Stimulated activated CD4-positive, alpha-beta T cell treated with anti-CD3 and anti-CD28 coated beads, Interleukin-4, amount 100 ng/mL, for 24 hours (primary cell): ENCODE results near the gene UGT8.
"Not testable (repeated sequence)": the region's sequence is repeated elsewhere in the genome, so short reads cannot be mapped to it uniquely, and the experiment has no call there.

Experiments
- DNase-seq: peaks from one replicate; pipeline ENCODE4 v3.0.0-alpha.2; 2020

The UGT8 gene, protein sequence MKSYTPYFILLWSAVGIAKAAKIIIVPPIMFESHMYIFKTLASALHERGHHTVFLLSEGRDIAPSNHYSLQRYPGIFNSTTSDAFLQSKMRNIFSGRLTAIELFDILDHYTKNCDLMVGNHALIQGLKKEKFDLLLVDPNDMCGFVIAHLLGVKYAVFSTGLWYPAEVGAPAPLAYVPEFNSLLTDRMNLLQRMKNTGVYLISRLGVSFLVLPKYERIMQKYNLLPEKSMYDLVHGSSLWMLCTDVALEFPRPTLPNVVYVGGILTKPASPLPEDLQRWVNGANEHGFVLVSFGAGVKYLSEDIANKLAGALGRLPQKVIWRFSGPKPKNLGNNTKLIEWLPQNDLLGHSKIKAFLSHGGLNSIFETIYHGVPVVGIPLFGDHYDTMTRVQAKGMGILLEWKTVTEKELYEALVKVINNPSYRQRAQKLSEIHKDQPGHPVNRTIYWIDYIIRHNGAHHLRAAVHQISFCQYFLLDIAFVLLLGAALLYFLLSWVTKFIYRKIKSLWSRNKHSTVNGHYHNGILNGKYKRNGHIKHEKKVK

GRCh38 chr4:114598191-114599121 lies at the start of gene UGT8:
TSS of gene UGT8 (plus strand) at chr4:114598807. CDS start at chr4:114622881, 24,074 bp downstream.
- DNase-seq: peak; percentile 15

DNA sequence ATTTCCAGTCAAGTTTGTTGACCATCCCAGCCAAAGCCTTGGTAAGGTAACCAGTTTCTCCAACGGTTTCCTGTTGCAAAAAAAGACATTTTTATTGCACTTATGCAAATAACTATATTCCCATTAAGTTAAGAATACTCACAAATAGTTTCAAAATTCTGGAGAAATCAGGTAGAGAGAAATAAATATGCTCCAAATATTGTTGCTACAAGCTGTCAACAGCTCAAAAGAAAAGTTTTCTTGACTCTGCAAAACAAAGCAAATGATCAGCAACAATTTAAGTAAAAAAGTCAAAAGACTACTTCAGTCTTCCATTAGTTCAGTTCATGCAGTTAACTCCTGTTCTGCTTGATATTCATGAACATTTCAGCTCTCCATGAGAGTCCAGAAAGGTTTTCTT lies 49.0 kb upstream of the UGT8 start:
- no peak for DNase-seq

- DNase-seq: no peak
Measured at GRCh38 chr4:114558446-114559020, 40.1 kb upstream of the UGT8 start.

DNA sequence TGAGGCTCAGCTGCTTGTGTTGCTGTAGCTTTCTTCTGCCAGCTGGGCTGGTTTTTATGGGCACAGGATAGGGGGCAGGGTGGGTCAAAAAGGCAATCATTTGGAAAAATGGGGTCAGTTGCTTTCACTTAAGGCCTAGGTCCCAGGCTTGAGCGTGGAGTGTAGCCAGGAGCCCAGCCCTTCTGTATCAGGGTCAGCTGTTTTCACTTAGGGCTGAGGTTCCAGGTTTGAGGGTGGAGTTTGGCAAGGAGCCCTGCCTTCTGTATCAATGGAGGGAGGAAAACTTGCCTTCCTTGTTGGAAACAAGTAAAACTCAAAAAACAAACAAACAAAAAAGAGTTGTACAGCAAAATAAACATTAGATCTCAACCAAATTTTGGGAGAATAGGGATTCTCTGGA lies 37.0 kb upstream of the UGT8 start:
- DNase-seq: no peak

GRCh38 chr4:114562176-114562904 lies 36.3 kb upstream of the UGT8 start:
- no peak for DNase-seq

DNA sequence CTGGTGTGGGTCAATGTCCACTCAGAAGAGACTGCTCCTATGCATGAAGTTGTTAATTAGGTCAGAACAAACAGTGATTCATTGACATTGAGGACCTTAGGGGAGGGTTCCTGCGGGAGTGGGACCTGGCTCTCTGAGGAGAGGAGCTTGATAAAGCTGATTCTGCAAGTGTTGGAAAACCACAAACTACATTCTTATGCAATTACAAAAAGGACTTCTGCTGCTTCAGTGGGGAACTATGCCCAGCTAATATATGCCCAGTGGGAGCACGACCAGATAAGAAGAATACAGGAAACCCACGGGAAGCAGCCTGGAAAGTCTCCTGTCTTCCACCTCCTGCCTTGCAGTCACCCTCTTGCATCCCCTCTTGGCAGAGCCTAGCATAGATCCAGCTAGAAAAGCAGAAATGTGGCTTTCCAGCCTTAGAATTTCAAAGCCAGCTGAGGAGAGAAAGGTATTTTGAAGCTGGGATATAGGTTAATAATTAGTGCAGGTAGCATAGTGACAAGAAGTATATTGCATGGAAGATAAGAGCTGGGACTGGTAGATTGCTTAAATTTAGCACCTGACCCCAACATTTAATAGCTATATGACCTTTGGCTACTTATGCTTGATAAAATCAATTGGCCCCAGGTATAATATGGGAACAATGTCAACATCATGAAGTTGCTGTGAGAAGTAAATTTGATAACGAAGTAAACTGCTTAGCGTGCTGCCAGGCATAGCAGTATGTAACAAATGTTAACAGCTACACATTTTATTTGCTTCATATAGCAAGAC lies 34.9 kb upstream of the UGT8 start:
- no peak for DNase-seq

- DNase-seq: no peak
Measured at GRCh38 chr4:114577386-114577785, 21.2 kb upstream of the UGT8 start.

- no peak for DNase-seq
Measured at GRCh38 chr4:114582621-114583020, 16.0 kb upstream of the UGT8 start.

GRCh38 chr4:114588305-114588704 lies 10.3 kb upstream of the UGT8 start:
- no peak for DNase-seq

GRCh38 chr4:114590360-114590759 lies 8.2 kb upstream of the UGT8 start:
- not testable (repeated sequence) for DNase-seq

DNA sequence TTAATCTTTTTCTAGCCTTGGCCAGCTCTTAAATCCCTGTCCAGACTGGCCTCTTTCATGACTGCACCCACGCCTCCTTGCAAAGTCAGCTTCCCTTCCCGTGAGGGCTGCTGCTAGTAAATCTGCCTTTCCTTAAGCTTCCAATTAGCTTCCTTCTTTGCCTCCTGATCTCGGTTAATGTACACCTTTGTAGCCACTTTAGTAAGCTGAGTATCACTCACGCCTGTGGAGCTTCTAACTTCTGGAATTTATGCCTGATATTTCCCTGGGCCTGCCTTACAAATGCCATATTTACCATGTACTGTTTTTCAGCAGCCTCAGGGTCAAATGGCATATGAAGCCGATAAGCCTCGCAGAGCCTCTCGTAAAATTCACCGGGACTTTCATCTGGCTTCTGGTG lies 5.1 kb upstream of the UGT8 start:
- DNase-seq: no peak

DNA sequence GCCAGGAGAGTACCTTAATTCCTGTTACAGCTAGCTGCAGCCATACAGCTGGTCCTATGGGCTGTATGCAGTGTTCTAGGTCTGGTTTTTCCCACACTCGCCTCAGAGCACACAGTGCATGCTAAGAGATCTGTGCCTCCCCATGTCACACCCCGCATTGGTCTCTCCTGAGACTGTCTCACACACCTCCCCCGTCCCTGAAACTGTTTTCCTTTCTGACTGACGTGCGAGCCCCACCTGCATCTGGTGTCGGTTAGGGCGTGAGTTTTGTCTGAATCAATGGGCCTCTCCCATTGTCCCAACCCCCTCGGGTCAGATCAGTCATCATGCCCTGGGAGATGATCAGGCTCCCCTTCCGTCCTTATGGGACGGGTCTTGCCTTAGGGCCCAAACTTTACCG lies 3.4 kb upstream of the UGT8 start:
- DNase-seq: no peak

- no peak for DNase-seq
Measured at GRCh38 chr4:114595921-114596320, 2.7 kb upstream of the UGT8 start.

- no peak for DNase-seq
Measured at GRCh38 chr4:114597410-114598115, 1.0 kb upstream of the UGT8 start.

- no peak for DNase-seq
Measured at GRCh38 chr4:114599231-114599902, 760 bp downstream of the UGT8 start.

GRCh38 chr4:114599903-114600552 lies 1.4 kb downstream of the UGT8 start:
- DNase-seq: no peak

DNA sequence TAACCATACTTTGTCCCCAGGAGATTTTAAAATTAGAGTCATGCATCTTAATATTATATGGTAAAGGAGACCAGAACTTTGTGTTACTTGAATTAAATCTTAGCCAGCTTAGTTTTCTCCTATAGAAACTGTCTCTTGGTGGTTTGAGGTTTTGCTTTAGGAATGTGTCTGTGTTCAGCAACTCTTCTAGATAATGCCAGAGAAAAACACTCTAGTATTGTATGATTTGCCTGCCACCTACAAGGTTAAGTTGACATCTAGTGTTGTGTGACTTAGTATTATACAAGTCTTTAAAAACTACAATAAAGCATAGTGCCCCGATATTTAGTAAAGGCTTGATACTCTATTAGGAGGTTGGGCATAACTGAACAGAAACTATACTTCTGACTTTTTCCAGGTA lies 2.1 kb downstream of the UGT8 start:
- DNase-seq: no peak

DNA sequence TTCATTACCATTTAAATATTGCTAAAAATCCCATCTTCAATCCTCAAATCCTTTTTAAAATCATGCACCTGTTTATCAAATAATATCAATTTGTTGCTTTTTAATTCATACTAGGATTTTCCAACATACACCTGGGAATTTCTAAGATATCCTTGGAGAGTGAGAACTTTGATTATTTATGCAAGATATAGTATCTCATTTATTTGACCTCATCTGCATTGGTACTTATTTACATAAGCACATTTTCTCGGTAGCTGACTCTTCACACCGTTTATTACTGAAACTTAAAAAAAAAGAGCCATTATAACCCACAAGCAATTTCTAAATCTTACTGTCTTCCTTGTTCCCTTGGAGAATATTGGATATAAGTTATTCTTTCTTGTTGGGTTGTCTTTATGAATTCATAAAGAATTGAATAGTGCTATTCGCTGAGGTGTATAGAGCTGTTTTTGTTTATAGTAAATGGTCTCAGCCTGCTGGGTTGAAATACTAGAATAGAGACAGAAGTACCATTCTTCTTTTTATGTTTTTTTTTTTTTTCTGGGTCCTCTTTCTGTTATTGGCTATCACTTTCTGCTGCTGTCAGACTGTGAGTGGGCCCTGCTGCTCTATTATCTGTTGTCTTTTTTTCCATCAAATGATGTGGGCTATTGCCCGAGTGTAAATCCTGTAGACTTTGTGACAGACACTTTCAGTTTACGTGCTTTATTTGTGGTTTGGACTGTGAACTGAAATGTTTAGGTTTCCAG lies 2.9 kb downstream of the UGT8 start:
- no peak for DNase-seq

- no peak for DNase-seq
Measured at GRCh38 chr4:114603497-114603896, 4.9 kb downstream of the UGT8 start.
